HepG2 (cell line): ENCODE measurements around the gene TMEM190. TPM values are rescaled to one million over a fixed set of nuclear protein-coding genes. Genes with fewer than 3 reads are reported as not detected.

Source experiments
- ATAC-seq: fragments of 200-7000 bp; cut with Tn5 transposase; 3 replicates; pipeline ENCODE4 v1.9.1; 2020; ENCODE audit warnings: mild to moderate bottlenecking, moderate library complexity
- BruUV-seq: library from RNA; stranded (reverse); fragments of 400-500 nt; replicated peaks from 2 replicates; lab custom pipeline; 2021; lab: Mats Ljungman, UMichigan
- CTCF ChIA-PET: fragments of 300-600 bp; formaldehyde crosslinking; extraction: SDS; loops from one replicate; lab custom pipeline; 2021; ENCODE audit warnings: low total read pairs, inconsistent platforms, low intra/inter-chr PET ratio; lab: Yijun Ruan, JAX
- POLR2A ChIA-PET: fragments of 350-600 bp; sonication (Branson Sonifier 250); formaldehyde crosslinking; loops from one replicate; lab custom pipeline; 2020; ENCODE audit warnings: antibody characterized with exemption, inconsistent platforms; lab: Yijun Ruan, JAX
- DNase-seq: peaks from one replicate; pipeline ENCODE4 v3.0.0-alpha.2; 2015; ENCODE audit warnings: low spot score
- FAIRE-seq: peaks from 3 replicates; lab custom pipeline; 2011; peaks lifted over from hg19 to GRCh38; lab: Jason Lieb, UNC
- H2AFZ ChIP-seq: one replicate; pipeline ENCODE4 v1.6.1; 2011; ENCODE audit warnings: low read length, inconsistent platforms
- H3K27ac ChIP-seq: fragments of 300-600 bp; 3 replicates; pipeline ENCODE4 v1.8.0; 2011; ENCODE audit warnings: mixed run types, mild to moderate bottlenecking, mixed read lengths, low read length, inconsistent platforms; ENCODE audit not compliant: insufficient read depth; ENCODE audit errors: extremely low read length
- H3K27me3 ChIP-seq, 2 experiments: fragments of 200-600 bp in 1 of 2; 2 replicates in 1 of 2; 3 replicates in 1 of 2; pipeline versions ENCODE4 v1.6.0 to v1.8.0; 2011; ENCODE audit warnings: low read length in 2 of 2, mild to moderate bottlenecking in 2 of 2, moderate library complexity in 2 of 2, inconsistent platforms in 1 of 2; ENCODE audit not compliant: insufficient read depth in 2 of 2, control insufficient read depth in 1 of 2
- H3K36me3 ChIP-seq, 2 experiments: fragments of 200-600 bp in 1 of 2; replicated peaks in 1 of 2; 2 replicates in 1 of 2; 3 replicates in 1 of 2; pipeline versions ENCODE4 v1.5.1 to v1.8.0; 2011; ENCODE audit warnings: low read length in 2 of 2, inconsistent platforms in 1 of 2; ENCODE audit not compliant: insufficient read depth in 2 of 2, control insufficient read depth in 1 of 2
- H3K4me1 ChIP-seq: 2 replicates; pipeline ENCODE4 v1.5.1; 2012; ENCODE audit warnings: low read length, inconsistent platforms; ENCODE audit not compliant: insufficient read depth
- H3K4me2 ChIP-seq: 2 replicates; pipeline ENCODE4 v1.6.0; 2011; ENCODE audit warnings: low read depth, low read length, inconsistent platforms
- H3K4me3 ChIP-seq, 3 experiments: fragments of 200-600 bp in 1 of 3; sonication (generic), shearing (Covaris generic) in 1 of 3; replicated peaks in 1 of 3; 2 replicates each; pipeline ENCODE4 v1.5.1; 2011 to 2016; ENCODE audit warnings: low read length in 3 of 3, inconsistent platforms in 2 of 3, low read depth in 2 of 3, mild to moderate bottlenecking in 2 of 3, control low read depth in 1 of 3, mixed read lengths in 1 of 3; ENCODE audit not compliant: insufficient read depth in 1 of 3
- H3K79me2 ChIP-seq: one replicate; pipeline ENCODE4 v1.6.1; 2011; ENCODE audit warnings: low read length, inconsistent platforms; ENCODE audit not compliant: insufficient read depth
- H3K9ac ChIP-seq: 2 replicates; pipeline ENCODE4 v1.6.0; 2011; ENCODE audit warnings: mild to moderate bottlenecking, low read depth, low read length, inconsistent platforms; ENCODE audit not compliant: insufficient read depth
- H3K9me3 ChIP-seq: 2 replicates; pipeline ENCODE4 v1.5.1; 2012; ENCODE audit warnings: mild to moderate bottlenecking, low read length
- H4K20me1 ChIP-seq: 2 replicates; pipeline ENCODE4 v1.6.0; 2011; ENCODE audit warnings: inconsistent platforms, mild to moderate bottlenecking, low read length, moderate library complexity; ENCODE audit not compliant: insufficient read depth
- ARNTL ChIP-seq: sonication (generic); formaldehyde crosslinking; IDR thresholded peaks from 2 replicates; pipeline ENCODE4 v1.4.0; 2020; ENCODE audit warnings: mild to moderate bottlenecking, missing genetic modification reagents
- ATF2 ChIP-seq: sonication (generic); formaldehyde crosslinking; IDR thresholded peaks from 2 replicates; pipeline ENCODE4 v1.4.0; 2020; ENCODE audit warnings: missing genetic modification reagents
- MAFG ChIP-seq: sonication (generic); formaldehyde crosslinking; IDR thresholded peaks from 2 replicates; pipeline ENCODE4 v1.5.1; 2020; ENCODE audit warnings: mild to moderate bottlenecking, missing genetic modification reagents
- MAX ChIP-seq: IDR thresholded peaks from 2 replicates; pipeline ENCODE4 v1.6.1; 2012; ENCODE audit warnings: inconsistent platforms
- USF2 ChIP-seq, 2 experiments: sonication (generic) in 1 of 2; formaldehyde crosslinking in 1 of 2; IDR thresholded peaks; 2 replicates each; pipeline versions ENCODE4 v1.5.1 to v1.6.1; 2011 to 2020; ENCODE audit warnings: borderline replicate concordance in 1 of 2, low read depth in 1 of 2, low read length in 1 of 2, mild to moderate bottlenecking in 1 of 2, missing genetic modification reagents in 1 of 2, moderate library complexity in 1 of 2
- YY1 ChIP-seq: IDR thresholded peaks from 2 replicates; pipeline ENCODE4 v1.6.1; 2011; ENCODE audit warnings: low read length, low read depth, moderate library complexity, mild to moderate bottlenecking; ENCODE audit not compliant: insufficient read depth, insufficient replicate concordance
- ZBTB8A ChIP-seq: sonication (generic); formaldehyde crosslinking; IDR thresholded peaks from 2 replicates; pipeline ENCODE4 v1.4.0; 2020; ENCODE audit warnings: mild to moderate bottlenecking, low read depth, missing genetic modification reagents, borderline replicate concordance
- ZNF709 ChIP-seq: sonication (generic); formaldehyde crosslinking; IDR thresholded peaks from 2 replicates; pipeline ENCODE4 v1.5.0; 2020; ENCODE audit warnings: mild to moderate bottlenecking, missing genetic modification reagents
- WGBS: methylation state at CpG from one replicate; pipeline ENCODE4 v1.1.6; 2017; ENCODE audit warnings: low lambda C conversion rate; 5-methylcytosine and 5-hydroxymethylcytosine counted together
- in situ Hi-C: cut with HindIII; loops from 2 replicates; pipeline ENCODE4 v1.10.0; 2017; ENCODE audit warnings: low pct_unique_long_range_greater_than_20kb; ENCODE audit not compliant: extremely low pct_ligation_motif_present
- intact Hi-C: fragments of 100-400 bp; cut with micrococcal nuclease; formaldehyde crosslinking; loops from one replicate; pipeline ENCODE4 v1.10.0; 2022; ENCODE audit not compliant: unreplicated experiment
- polyA plus RNA-seq, 8 experiments: library from polyadenylated mRNA; depleted of rRNA in 3 of 8; stranded (reverse) in 7 of 8; unstranded in 1 of 8; fragments of >200 nt; fragmentation: Illumina TruSeq in 4 of 8; extraction: Trizol in 4 of 8; gene quantifications; 2 replicates each; pipeline versions ENCODE4 v1.2.1 to v1.2.3, GENCODE V29; 2011 to 2016; ENCODE audit warnings: low read depth in 4 of 8, missing spikeins in 1 of 8, mixed read lengths in 1 of 8; ENCODE audit not compliant: insufficient read depth in 1 of 8
- total RNA-seq, 5 experiments: library from RNA; depleted of rRNA; stranded (reverse); fragments of >200 nt; fragmentation: Illumina TruSeq; extraction: Trizol; gene quantifications; 2 replicates each; pipeline ENCODE4 v1.2.3, GENCODE V29; 2016; ENCODE audit warnings: low read depth in 1 of 5
- TF ChIP-seq, protein P1 (sequence below): IDR thresholded peaks from 2 replicates; pipeline ENCODE4 v1.6.1; 2012; ENCODE audit warnings: low read length, improper control_type of control experiment
- TF ChIP-seq, protein P2 (sequence below): sonication (generic); formaldehyde crosslinking; IDR thresholded peaks from 2 replicates; pipeline ENCODE4 v1.4.0; 2020; ENCODE audit warnings: missing genetic modification reagents

The TMEM190 gene
- total and polyA plus RNA-seq, 2 of the 13 experiments (the other 11 are each of a cell fraction or from before 2014, with no cell fraction given) = 0.35 to 0.83 TPM

DNA sequence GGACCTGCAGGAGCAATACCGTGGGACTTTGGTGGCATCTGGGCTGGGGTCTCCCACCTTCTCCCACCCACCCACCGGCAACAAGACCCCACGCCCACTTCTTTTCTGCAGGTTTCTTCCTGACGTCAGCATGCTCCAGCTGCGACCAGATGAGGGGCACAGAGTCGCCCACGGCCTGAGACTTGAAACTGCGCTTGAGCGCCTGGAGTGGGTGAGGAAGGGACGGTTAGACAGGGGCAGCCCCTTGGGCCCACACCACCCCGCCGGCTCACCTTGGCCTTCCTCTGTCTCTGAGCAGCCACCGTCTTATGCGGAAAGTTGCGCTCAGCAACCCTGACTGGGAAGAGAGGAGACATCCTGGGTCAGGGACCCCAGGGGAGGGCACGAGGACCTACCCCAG, 15.7 kb upstream of the TMEM190 start:
- CTCF ChIA-PET = no interaction called here
- DNase-seq (no peak), FAIRE-seq (no peak), ATAC-seq (no peak)
- peaks cover 5 to 36% of the 10 kb centered on the region in 2 experiments for H3K27me3 ChIP-seq
- POLR2A ChIA-PET = no interaction called here
- peaks cover 14% of the 10 kb centered on the region for H3K4me1 ChIP-seq
- H3K9me3 ChIP-seq = no peaks in the 10 kb centered on the region
- intact Hi-C loops (no loop called here), in situ Hi-C loops (no loop called here)
- H3K79me2 ChIP-seq = no peaks in the 10 kb centered on the region
- no peak overlapping the region for H3K4me2 ChIP-seq
- H3K36me3 ChIP-seq = no peaks in the 10 kb centered on the region
- no peak overlapping the region for H3K9ac ChIP-seq
- no TSS peak for BruUV-seq
- TF ChIP-seq, protein P1, sequence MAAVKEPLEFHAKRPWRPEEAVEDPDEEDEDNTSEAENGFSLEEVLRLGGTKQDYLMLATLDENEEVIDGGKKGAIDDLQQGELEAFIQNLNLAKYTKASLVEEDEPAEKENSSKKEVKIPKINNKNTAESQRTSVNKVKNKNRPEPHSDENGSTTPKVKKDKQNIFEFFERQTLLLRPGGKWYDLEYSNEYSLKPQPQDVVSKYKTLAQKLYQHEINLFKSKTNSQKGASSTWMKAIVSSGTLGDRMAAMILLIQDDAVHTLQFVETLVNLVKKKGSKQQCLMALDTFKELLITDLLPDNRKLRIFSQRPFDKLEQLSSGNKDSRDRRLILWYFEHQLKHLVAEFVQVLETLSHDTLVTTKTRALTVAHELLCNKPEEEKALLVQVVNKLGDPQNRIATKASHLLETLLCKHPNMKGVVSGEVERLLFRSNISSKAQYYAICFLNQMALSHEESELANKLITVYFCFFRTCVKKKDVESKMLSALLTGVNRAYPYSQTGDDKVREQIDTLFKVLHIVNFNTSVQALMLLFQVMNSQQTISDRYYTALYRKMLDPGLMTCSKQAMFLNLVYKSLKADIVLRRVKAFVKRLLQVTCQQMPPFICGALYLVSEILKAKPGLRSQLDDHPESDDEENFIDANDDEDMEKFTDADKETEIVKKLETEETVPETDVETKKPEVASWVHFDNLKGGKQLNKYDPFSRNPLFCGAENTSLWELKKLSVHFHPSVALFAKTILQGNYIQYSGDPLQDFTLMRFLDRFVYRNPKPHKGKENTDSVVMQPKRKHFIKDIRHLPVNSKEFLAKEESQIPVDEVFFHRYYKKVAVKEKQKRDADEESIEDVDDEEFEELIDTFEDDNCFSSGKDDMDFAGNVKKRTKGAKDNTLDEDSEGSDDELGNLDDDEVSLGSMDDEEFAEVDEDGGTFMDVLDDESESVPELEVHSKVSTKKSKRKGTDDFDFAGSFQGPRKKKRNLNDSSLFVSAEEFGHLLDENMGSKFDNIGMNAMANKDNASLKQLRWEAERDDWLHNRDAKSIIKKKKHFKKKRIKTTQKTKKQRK = no peak
- no peak for TF ChIP-seq ZBTB8A (CRISPR knock-in tag)
- no peak for TF ChIP-seq MAFG (CRISPR knock-in tag)
- TF ChIP-seq ZNF709 = no peak
- TF ChIP-seq, protein P2, sequence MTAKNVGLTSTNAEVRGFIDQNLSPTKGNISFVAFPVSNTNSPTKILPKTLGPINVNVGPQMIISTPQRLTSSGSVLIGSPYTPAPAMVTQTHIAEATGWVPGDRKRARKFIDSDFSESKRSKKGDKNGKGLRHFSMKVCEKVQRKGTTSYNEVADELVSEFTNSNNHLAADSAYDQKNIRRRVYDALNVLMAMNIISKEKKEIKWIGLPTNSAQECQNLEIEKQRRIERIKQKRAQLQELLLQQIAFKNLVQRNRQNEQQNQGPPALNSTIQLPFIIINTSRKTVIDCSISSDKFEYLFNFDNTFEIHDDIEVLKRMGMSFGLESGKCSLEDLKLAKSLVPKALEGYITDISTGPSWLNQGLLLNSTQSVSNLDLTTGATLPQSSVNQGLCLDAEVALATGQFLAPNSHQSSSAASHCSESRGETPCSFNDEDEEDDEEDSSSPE (CRISPR knock-in tag) = no peak
- no peak for TF ChIP-seq ATF2 (CRISPR knock-in tag)
- no peak for TF ChIP-seq USF2 (IDR thresholded peaks at IDR 0.05; ENCODE audit: low read depth, low read length)
- TF ChIP-seq USF2 (CRISPR knock-in tag; IDR thresholded peaks at IDR 0.05; ENCODE audit: borderline replicate concordance) = no peak
- TF ChIP-seq ARNTL (CRISPR knock-in tag) = no peak
- no peak for TF ChIP-seq MAX
- TF ChIP-seq YY1 = no peak
- H4K20me1 ChIP-seq = no peaks in the 10 kb centered on the region
- no peak overlapping the region for H3K4me3 ChIP-seq
- no peak overlapping the region for H3K27ac ChIP-seq
- H2AFZ ChIP-seq = no peak overlapping the region
- 76% methylated on average over 13 of the region's 16 CpGs for WGBS
